ENCODE results near the gene TMC1. TPM values are rescaled to one million over a fixed set of nuclear protein-coding genes. Genes with fewer than 3 reads are reported as not detected.
"Not testable (repeated sequence)": the region's sequence is repeated elsewhere in the genome, so short reads cannot be mapped to it uniquely, and the experiment has no call there.

The TMC1 gene
- total RNA-seq (under 1 TPM in 6 of 9 donors, not detected in 3; 0.07 to 0.75 (median 0.33) TPM), polyA plus RNA-seq (not detected)
- long read RNA-seq, donor 1: 0 reads
- long read RNA-seq, donor 2: 0 reads
- long read RNA-seq, donor 3: 0 reads

DNA sequence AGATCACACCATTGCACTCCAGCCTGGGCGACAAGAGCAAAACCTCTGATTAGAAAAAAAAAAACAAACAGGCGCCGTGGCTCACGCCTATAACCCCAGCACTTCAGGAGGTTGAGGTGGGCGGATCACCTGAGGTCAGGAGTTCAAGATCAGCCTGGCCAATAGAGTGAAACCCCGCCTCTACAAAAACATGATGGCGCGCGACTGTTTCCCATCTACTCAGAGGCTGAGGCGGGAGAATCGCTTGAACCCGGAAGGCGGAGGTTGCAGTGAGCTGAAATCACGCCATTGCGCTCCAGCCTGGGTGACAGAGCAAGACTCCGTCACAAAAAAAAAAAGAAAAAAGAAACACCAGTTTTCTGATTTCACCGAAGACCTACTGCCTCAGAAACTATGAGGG is at the start of gene TMC1:
Gene TMC1, plus strand, starts transcription at position 193 of the 400 bp plus-strand sequence. CDS start 127,041 bp downstream, outside the sequence.
- intact Hi-C loops (cut with DNase I): loop anchor here in 1 of 10 donors (10.0 kb wide), 1 partner anchor 63 kb away; no protein-coding TSS in a partner anchor
- not testable (repeated sequence) for ATAC-seq, H3K36me3 ChIP-seq, DNase-seq, H3K9me3 ChIP-seq, H3K27me3 ChIP-seq, H3K27ac ChIP-seq, H3K4me3 ChIP-seq
- H3K4me1 ChIP-seq: peaks cover 0 to 11% (median 1%) of the 10 kb centered on the region in 12 donors
- 96 to 97% (median 96%) methylated on average over 17 of the region's 17 CpGs for WGBS, 4 donors

GRCh38 chr9:72473474-72474261 is 47.7 kb upstream of the TMC1 start:
- H3K9me3 ChIP-seq: no peaks in the 10 kb centered on the region
- DNase-seq: no peak
- no peak for TF ChIP-seq POLR2A (IDR thresholded peaks at IDR 0.05)
- TF ChIP-seq, protein P1, sequence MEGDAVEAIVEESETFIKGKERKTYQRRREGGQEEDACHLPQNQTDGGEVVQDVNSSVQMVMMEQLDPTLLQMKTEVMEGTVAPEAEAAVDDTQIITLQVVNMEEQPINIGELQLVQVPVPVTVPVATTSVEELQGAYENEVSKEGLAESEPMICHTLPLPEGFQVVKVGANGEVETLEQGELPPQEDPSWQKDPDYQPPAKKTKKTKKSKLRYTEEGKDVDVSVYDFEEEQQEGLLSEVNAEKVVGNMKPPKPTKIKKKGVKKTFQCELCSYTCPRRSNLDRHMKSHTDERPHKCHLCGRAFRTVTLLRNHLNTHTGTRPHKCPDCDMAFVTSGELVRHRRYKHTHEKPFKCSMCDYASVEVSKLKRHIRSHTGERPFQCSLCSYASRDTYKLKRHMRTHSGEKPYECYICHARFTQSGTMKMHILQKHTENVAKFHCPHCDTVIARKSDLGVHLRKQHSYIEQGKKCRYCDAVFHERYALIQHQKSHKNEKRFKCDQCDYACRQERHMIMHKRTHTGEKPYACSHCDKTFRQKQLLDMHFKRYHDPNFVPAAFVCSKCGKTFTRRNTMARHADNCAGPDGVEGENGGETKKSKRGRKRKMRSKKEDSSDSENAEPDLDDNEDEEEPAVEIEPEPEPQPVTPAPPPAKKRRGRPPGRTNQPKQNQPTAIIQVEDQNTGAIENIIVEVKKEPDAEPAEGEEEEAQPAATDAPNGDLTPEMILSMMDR (IDR thresholded peaks at IDR 0.05): no peak
- WGBS, 4 donors: 51 to 64% (median 55%) methylated on average over 1 of the region's 1 CpG
- no peak for ATAC-seq
- H3K27ac ChIP-seq: peak overlapping the region in 1 of 12 donors; percentile 48
- H3K27me3 ChIP-seq: no peaks in the 10 kb centered on the region
- intact Hi-C loops (cut with DNase I): loop anchor here in 2 of 10 donors (10.0 kb wide), 2 partner anchors 99 to 179 kb away; no protein-coding TSS in a partner anchor
- H3K36me3 ChIP-seq: no peaks in the 10 kb centered on the region
- peaks cover 0 to 24% (median 7%) of the 10 kb centered on the region in 12 donors for H3K4me1 ChIP-seq
- no peak overlapping the region for H3K4me3 ChIP-seq

DNA sequence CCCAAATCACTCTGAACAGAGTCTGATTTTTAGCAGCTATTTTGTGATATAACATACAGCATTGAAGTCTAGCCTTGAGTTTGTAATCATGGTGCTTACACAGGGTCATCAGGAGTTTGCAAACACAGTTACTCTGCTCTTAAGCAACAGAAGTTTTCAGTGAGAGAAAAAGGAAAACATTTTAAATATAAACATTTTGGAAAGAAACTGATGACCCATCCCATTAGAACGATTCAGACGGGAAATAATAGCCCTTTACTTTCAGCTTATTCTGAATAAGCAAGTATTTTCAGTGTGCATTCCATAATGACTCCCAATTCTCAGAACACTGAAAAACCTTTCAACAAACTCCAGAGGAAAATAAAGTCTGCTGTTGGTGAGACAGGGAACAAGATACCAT is 46.7 kb upstream of the TMC1 start:
- no peak overlapping the region for H3K27ac ChIP-seq
- no peaks in the 10 kb centered on the region for H3K9me3 ChIP-seq
- intact Hi-C loops (cut with DNase I): loop anchor here in 2 of 10 donors (5.0 to 10.0 kb wide), 4 partner anchors 100 to 180 kb away; partner anchors contain the start of gene ZFAND5 (in 1 of the 2)
- DNase-seq (no peak), ATAC-seq (no peak)
- no peaks in the 10 kb centered on the region for H3K36me3 ChIP-seq
- no peak overlapping the region for H3K4me3 ChIP-seq
- TF ChIP-seq POLR2A (IDR thresholded peaks at IDR 0.05): no peak
- TF ChIP-seq, protein P1 (IDR thresholded peaks at IDR 0.05): no peak
- peaks cover 0 to 24% (median 7%) of the 10 kb centered on the region in 12 donors for H3K4me1 ChIP-seq
- WGBS, 4 donors: 73 to 82% (median 80%) methylated on average over 2 of the region's 2 CpGs
- H3K27me3 ChIP-seq: no peaks in the 10 kb centered on the region

- intact Hi-C loops (cut with DNase I): loop anchor here in 2 of 10 donors (5.0 to 10.0 kb wide), 4 partner anchors 101 to 181 kb away; partner anchors contain the start of gene ZFAND5 (in 1 of the 2)
- H3K9me3 ChIP-seq: no peaks in the 10 kb centered on the region
- no peak for DNase-seq
- H3K4me1 ChIP-seq: peaks cover 0 to 24% (median 7%) of the 10 kb centered on the region in 12 donors
- WGBS, 4 donors: 89 to 92% (median 91%) methylated on average over 3 of the region's 3 CpGs
- no peaks in the 10 kb centered on the region for H3K27me3 ChIP-seq
- no peaks in the 10 kb centered on the region for H3K36me3 ChIP-seq
- TF ChIP-seq, protein P1 (IDR thresholded peaks at IDR 0.05): no peak
- TF ChIP-seq POLR2A (IDR thresholded peaks at IDR 0.05): no peak
- H3K4me3 ChIP-seq: no peak overlapping the region
- no peak overlapping the region for H3K27ac ChIP-seq
- no peak for ATAC-seq
Measured at GRCh38 chr9:72476100-72476499, 45.3 kb upstream of the TMC1 start.
